NB4 (cell line): ENCODE results near the gene STYX.

Source experiments
- DNase-seq: peaks from one replicate; pipeline ENCODE4 v3.0.0; 2010; ENCODE audit warnings: low read depth
- H3K4me3 ChIP-seq: one replicate; pipeline ENCODE4 v1.5.1; 2011; ENCODE audit warnings: mild to moderate bottlenecking, low read depth, low read length, moderate library complexity
- MYC ChIP-seq: IDR thresholded peaks from 2 replicates; pipeline ENCODE4 v1.6.1; 2011; ENCODE audit warnings: low read depth, low read length
- POLR2A ChIP-seq: IDR thresholded peaks from 2 replicates; pipeline ENCODE4 v1.6.1; 2011; ENCODE audit warnings: mild to moderate bottlenecking; ENCODE audit not compliant: insufficient read length; ENCODE audit errors: extremely low read depth
- TF ChIP-seq, protein P1 (sequence below): IDR thresholded peaks from 2 replicates; pipeline ENCODE4 v1.6.1; 2011; ENCODE audit warnings: low read depth, low read length
- TF ChIP-seq, protein P2 (sequence below): IDR thresholded peaks from one replicate; pipeline ENCODE4 v1.5.1; 2012; ENCODE audit warnings: low read depth, low read length

STYX gene

DNA sequence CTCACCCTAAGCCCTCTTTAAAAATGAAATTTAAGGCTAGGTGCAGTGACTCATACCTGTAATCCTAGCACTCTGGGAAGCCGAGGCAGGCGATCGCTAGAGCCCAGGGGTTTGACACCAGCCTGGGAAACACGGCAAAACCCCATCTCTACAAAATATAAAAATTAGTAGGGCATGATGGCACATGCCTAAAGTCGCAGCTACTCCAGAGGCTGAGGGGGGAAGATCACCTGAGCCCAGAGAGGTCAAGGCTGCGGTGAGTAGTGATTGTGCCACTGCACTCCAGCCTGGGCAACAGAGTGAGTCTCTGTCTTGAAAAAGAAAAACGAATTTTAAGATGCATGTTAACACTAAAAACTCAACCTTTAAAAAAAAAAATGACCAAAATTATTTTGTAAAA, 48.7 kb downstream of the STYX start:
- no peak for DNase-seq
- H3K4me3 ChIP-seq = no peak overlapping the region
- TF ChIP-seq, protein P1, sequence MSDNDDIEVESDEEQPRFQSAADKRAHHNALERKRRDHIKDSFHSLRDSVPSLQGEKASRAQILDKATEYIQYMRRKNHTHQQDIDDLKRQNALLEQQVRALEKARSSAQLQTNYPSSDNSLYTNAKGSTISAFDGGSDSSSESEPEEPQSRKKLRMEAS = no peak
- no peak for TF ChIP-seq POLR2A
- TF ChIP-seq, protein P2, sequence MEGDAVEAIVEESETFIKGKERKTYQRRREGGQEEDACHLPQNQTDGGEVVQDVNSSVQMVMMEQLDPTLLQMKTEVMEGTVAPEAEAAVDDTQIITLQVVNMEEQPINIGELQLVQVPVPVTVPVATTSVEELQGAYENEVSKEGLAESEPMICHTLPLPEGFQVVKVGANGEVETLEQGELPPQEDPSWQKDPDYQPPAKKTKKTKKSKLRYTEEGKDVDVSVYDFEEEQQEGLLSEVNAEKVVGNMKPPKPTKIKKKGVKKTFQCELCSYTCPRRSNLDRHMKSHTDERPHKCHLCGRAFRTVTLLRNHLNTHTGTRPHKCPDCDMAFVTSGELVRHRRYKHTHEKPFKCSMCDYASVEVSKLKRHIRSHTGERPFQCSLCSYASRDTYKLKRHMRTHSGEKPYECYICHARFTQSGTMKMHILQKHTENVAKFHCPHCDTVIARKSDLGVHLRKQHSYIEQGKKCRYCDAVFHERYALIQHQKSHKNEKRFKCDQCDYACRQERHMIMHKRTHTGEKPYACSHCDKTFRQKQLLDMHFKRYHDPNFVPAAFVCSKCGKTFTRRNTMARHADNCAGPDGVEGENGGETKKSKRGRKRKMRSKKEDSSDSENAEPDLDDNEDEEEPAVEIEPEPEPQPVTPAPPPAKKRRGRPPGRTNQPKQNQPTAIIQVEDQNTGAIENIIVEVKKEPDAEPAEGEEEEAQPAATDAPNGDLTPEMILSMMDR = no peak
- no peak for TF ChIP-seq MYC

- no peak for TF ChIP-seq POLR2A
- TF ChIP-seq, protein P1 = no peak
- TF ChIP-seq, protein P2 = no peak
- TF ChIP-seq MYC = no peak
- no peak for DNase-seq
- H3K4me3 ChIP-seq = no peak overlapping the region
Measured at GRCh38 chr14:52780893-52781292, 50.9 kb downstream of the STYX start.

DNA sequence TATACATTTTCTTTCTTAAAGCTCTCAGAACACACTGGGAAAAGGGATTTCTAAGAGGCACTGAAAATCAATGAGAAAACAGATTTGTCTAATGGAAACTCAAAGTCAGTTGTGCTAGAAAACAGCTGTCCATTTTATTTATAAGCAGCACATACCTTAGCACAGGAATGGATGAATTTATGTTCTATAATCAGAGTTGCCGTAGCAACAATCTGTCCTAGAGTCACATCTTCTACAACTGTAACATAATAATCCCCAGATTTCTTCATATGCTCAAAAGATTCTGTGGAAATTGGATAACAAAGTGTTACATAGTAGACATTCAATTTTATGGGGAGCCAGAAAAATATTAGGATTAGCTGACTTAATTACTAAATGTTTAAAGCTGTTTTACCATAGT, 51.7 kb downstream of the STYX start:
- TF ChIP-seq, protein P1 = no peak
- TF ChIP-seq POLR2A (no peak), MYC (no peak)
- TF ChIP-seq, protein P2 = no peak

DNA sequence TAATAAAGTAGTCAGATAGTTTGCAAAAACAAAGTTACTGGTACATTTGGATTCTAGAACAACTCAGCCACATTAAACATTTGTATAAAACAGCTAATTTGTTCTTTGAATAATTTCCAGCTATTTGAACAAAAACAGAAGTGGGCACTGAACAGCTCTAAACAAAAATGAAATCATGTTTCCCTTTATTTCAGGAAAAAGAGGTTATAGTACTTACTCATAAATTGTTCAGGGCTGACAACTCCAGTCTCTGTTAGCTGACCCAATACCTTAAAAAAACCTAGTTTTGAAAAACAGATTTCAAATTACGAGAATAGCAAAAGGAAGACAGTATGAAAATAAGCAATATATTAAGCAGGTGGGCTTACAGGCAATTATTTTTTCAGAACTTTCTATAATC, 53.2 kb downstream of the STYX start:
- DNase-seq = no peak
- H3K4me3 ChIP-seq = no peak overlapping the region
- no peak for TF ChIP-seq POLR2A
- TF ChIP-seq MYC = no peak
- TF ChIP-seq, protein P2 = no peak
- TF ChIP-seq, protein P1 = no peak

More for the DNA sequence above, 51.7 kb downstream of the STYX start:
- DNase-seq = no peak
- H3K4me3 ChIP-seq = no peak overlapping the region

GRCh38 chr14:52786887-52787286, 56.9 kb downstream of the STYX start:
- no peak for DNase-seq
- TF ChIP-seq, protein P2 = no peak
- TF ChIP-seq MYC (no peak), POLR2A (no peak)
- TF ChIP-seq, protein P1 = no peak
- no peak overlapping the region for H3K4me3 ChIP-seq

DNA sequence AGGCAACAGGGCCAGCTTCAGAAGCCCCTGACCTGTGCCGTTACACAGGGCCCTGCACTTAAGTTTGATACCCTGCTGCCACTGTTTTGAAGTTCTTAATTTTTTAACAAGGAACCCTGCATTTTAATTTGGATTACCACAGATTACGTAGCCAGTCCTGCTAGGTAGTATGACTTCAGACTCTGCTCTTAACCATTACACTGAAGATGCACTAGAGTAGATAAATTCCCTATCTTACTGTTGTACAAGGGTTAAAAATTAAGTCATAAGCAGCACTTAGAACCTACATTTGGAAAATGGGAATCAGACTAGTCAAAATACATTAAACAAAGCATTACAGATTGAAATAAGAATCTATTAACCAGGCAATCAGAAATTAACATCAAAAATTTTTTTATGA, 59.2 kb downstream of the STYX start:
- peak overlapping the region; percentile 81 for H3K4me3 ChIP-seq
- DNase-seq = peak; percentile 12
- TF ChIP-seq, protein P2 = no peak
- TF ChIP-seq, protein P1 = no peak
- TF ChIP-seq MYC (no peak), POLR2A (no peak)
